ENCODE data around the gene GNE.

Gene GNE

DNA sequence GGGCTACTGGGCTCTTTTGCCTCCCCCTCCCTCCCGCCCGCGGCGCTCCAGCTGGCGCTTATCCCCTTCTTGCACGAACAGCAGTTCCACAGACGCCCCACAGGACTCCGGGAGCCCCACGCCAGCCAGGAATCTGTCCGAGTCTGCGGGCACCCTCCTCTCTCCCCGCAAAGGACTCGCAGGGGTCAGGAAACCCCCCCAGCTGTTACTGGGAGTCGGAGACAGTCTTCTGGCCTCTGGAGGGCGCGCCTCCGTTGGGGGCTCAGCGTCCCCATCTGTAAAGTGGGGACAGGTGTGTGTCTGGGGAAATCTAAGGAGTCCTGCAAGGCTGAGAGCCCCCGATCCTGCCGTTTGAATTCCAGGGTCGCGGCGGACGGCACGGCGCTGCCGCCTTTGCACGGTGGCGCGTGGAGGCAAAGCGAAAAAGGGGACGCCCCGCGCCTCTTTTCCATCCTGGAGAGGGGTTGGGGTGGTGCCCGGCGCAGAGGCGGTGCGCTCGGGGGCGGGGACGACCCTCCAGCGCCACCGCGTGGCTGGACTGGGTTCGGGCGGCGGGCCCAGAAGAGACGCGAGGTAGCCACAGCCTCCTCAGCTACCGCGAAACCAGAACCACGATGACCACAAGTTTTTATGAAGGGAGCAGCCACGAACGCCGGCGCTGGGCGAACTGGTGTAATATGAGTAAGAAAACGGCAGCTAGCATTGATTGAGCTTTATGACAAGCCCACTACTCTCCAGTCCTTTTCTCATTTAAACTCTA lies 91.9 kb downstream of the GNE start:
- TF ChIP-seq, protein P1, sequence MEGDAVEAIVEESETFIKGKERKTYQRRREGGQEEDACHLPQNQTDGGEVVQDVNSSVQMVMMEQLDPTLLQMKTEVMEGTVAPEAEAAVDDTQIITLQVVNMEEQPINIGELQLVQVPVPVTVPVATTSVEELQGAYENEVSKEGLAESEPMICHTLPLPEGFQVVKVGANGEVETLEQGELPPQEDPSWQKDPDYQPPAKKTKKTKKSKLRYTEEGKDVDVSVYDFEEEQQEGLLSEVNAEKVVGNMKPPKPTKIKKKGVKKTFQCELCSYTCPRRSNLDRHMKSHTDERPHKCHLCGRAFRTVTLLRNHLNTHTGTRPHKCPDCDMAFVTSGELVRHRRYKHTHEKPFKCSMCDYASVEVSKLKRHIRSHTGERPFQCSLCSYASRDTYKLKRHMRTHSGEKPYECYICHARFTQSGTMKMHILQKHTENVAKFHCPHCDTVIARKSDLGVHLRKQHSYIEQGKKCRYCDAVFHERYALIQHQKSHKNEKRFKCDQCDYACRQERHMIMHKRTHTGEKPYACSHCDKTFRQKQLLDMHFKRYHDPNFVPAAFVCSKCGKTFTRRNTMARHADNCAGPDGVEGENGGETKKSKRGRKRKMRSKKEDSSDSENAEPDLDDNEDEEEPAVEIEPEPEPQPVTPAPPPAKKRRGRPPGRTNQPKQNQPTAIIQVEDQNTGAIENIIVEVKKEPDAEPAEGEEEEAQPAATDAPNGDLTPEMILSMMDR (IDR thresholded peaks at IDR 0.05; ENCODE audit: low read depth, low read length), result peak; percentile 88
- H3K4me3 ChIP-seq (ENCODE audit: low read depth, low read length), result peak overlapping the region; percentile 25
- no peaks in the 10 kb centered on the region for H3K36me3 ChIP-seq
- no peak overlapping the region for H3K27ac ChIP-seq
- peak; percentile 67 for DNase-seq
- no peaks in the 10 kb centered on the region for H3K9me3 ChIP-seq (ENCODE audit: severe bottlenecking)
- no peaks in the 10 kb centered on the region for H3K27me3 ChIP-seq (ENCODE audit: insufficient read depth, low read depth, severe bottlenecking)

DNA sequence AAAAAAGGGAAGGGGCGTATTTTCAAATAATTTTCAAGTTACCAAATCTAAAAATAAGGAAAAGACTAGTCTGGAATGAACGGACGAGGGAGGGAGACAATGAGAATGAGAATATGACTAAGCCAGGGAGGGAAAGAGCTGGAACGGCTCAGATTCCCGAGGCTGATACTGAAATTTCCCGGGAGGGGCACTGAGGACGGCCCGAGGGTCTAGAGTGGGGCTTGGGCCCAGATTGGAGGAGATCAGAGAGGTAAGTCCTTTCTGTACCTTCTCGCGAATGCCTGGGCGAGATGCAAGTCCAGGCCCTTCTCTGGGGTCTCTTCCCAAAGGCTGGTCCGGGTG lies 92.5 kb downstream of the GNE start:
- no peak for DNase-seq
- Histone ChIP-seq H3K4me3 (ENCODE audit: low read depth, low read length) (no peak overlapping the region), H3K27me3 (ENCODE audit: insufficient read depth, low read depth, severe bottlenecking) (no peaks in the 10 kb centered on the region), H3K9me3 (ENCODE audit: severe bottlenecking) (no peaks in the 10 kb centered on the region), H3K36me3 (no peaks in the 10 kb centered on the region), H3K27ac (no peak overlapping the region)
- TF ChIP-seq, protein P1 (IDR thresholded peaks at IDR 0.05; ENCODE audit: low read depth, low read length), result no peak

- DNase-seq, result peak; percentile 30
These were observed 93.3 kb downstream of the GNE start for GRCh38 chr9:36164989-36165388.

More at GRCh38 chr9:36164989-36165388, 93.3 kb downstream of the GNE start:
- TF ChIP-seq, protein P1 (IDR thresholded peaks at IDR 0.05; ENCODE audit: low read depth, low read length), result no peak
- H3K36me3 ChIP-seq, result no peaks in the 10 kb centered on the region
- H3K27me3 ChIP-seq (ENCODE audit: insufficient read depth, low read depth, severe bottlenecking), result no peaks in the 10 kb centered on the region
- H3K9me3 ChIP-seq (ENCODE audit: severe bottlenecking), result no peaks in the 10 kb centered on the region
- no peak overlapping the region for H3K4me3 ChIP-seq (ENCODE audit: low read depth, low read length)
- no peak overlapping the region for H3K27ac ChIP-seq
